OCI-LY7 (cell line): ENCODE results near the gene TNN. TPM values are rescaled to one million over a fixed set of nuclear protein-coding genes. Genes with fewer than 3 reads are reported as not detected.

ENCODE experiments used
- BruUV-seq: library from RNA; stranded (reverse); fragments of 400-500 nt; replicated peaks from 2 replicates; lab custom pipeline; 2021; lab: Mats Ljungman, UMichigan
- CTCF ChIA-PET: fragments of 300-600 bp; sonication (Branson Sonifier 250); formaldehyde crosslinking; loops from one replicate; lab custom pipeline; 2022; ENCODE audit warnings: antibody characterized with exemption; ENCODE audit not compliant: unreplicated experiment; lab: Charles Lee
- POLR2A ChIA-PET: fragments of 300-600 bp; sonication (Branson Sonifier 250); formaldehyde crosslinking; loops from one replicate; lab custom pipeline; 2022; ENCODE audit warnings: antibody characterized with exemption; lab: Charles Lee
- DNase-seq: peaks from one replicate; pipeline ENCODE4 v3.0.0-alpha.2; 2015; ENCODE audit warnings: low spot score
- H2AFZ ChIP-seq: fragments of 200-600 bp; sonication (generic), shearing (Covaris generic); 2 replicates; pipeline ENCODE4 v1.6.1; 2014; ENCODE audit warnings: mild to moderate bottlenecking, antibody characterized with exemption, low read length, moderate library complexity
- H3K27ac ChIP-seq: fragments of 200-600 bp; sonication (generic); 2 replicates; pipeline ENCODE4 v1.5.1; 2014; ENCODE audit warnings: mixed run types, low read depth, mild to moderate bottlenecking, moderate library complexity, low read length, inconsistent platforms; ENCODE audit not compliant: poor library complexity, severe bottlenecking
- H3K36me3 ChIP-seq: fragments of 200-600 bp; sonication (generic); 2 replicates; pipeline ENCODE4 v1.6.1; 2014; ENCODE audit warnings: mild to moderate bottlenecking, antibody characterized with exemption, low read length, moderate library complexity, mixed read lengths; ENCODE audit not compliant: insufficient read depth
- H3K4me1 ChIP-seq: fragments of 200-600 bp; sonication (generic); 2 replicates; pipeline ENCODE4 v1.5.1; 2014; ENCODE audit warnings: mild to moderate bottlenecking, low read length; ENCODE audit not compliant: insufficient read depth, poor library complexity, severe bottlenecking
- H3K4me2 ChIP-seq: fragments of 200-600 bp; sonication (generic); 2 replicates; pipeline ENCODE4 v1.6.1; 2014; ENCODE audit warnings: mild to moderate bottlenecking, low read length
- H3K4me3 ChIP-seq: fragments of 200-600 bp; sonication (generic); 2 replicates; pipeline ENCODE4 v1.5.1; 2014; ENCODE audit warnings: mild to moderate bottlenecking, low read depth, low read length; ENCODE audit not compliant: poor library complexity, severe bottlenecking
- H3K79me2 ChIP-seq: fragments of 200-600 bp; sonication (generic); 2 replicates; pipeline ENCODE4 v1.6.1; 2016; ENCODE audit warnings: low read depth, mild to moderate bottlenecking, low read length, moderate library complexity, mixed read lengths; ENCODE audit not compliant: insufficient read depth
- H3K9me2 ChIP-seq: fragments of 200-600 bp; sonication (generic); 2 replicates; pipeline ENCODE4 v1.6.1; 2016; ENCODE audit warnings: mild to moderate bottlenecking, low read length, mixed read lengths; ENCODE audit not compliant: insufficient read depth
- H3K9me3 ChIP-seq: fragments of 200-600 bp; sonication (generic); 2 replicates; pipeline ENCODE4 v1.6.1; 2014; ENCODE audit warnings: mild to moderate bottlenecking, mixed run types, low read length, mixed read lengths
- H4K20me1 ChIP-seq: fragments of 200-600 bp; sonication (generic); 2 replicates; pipeline ENCODE4 v1.6.1; 2014; ENCODE audit warnings: mild to moderate bottlenecking, antibody characterized with exemption, low read length, moderate library complexity, mixed read lengths; ENCODE audit not compliant: insufficient read depth
- CTCF ChIP-seq: fragments of 200-600 bp; sonication (generic); conservative IDR thresholded peaks from 2 replicates; pipeline ENCODE4 v1.5.1; 2014; ENCODE audit warnings: mild to moderate bottlenecking, antibody characterized with exemption, low read length, moderate library complexity, mixed read lengths
- EZH2phosphoT487 ChIP-seq: fragments of 200-600 bp; sonication (generic); IDR thresholded peaks from 2 replicates; pipeline ENCODE4 v1.6.1; 2018; ENCODE audit warnings: low read depth, borderline replicate concordance, mild to moderate bottlenecking, mixed run types, antibody characterized with exemption, low read length, moderate library complexity, mixed read lengths
- intact Hi-C: fragments of 100-400 bp; cut with micrococcal nuclease; formaldehyde crosslinking; loops from one replicate; pipeline ENCODE4 v1.10.0; 2022; ENCODE audit not compliant: unreplicated experiment
- total RNA-seq, 2 experiments: library from RNA; depleted of rRNA in 1 of 2; stranded (reverse); fragments of >200 nt in 1 of 2; shearing (Covaris generic) in 1 of 2; gene quantifications; 2 replicates each; pipeline ENCODE4 v1.2.3, GENCODE V29; 2014 to 2022

Gene TNN
- total RNA-seq, 2 experiments from 2014 or later, result not detected

- no peak for TF ChIP-seq EZH2phosphoT487
- TF ChIP-seq CTCF, result no peak
- Histone ChIP-seq H3K4me3 (no peak overlapping the region), H3K36me3 (no peaks in the 10 kb centered on the region), H3K27ac (no peak overlapping the region), H2AFZ (no peak overlapping the region), H3K4me1 (no peaks in the 10 kb centered on the region), H3K9me3 (no peaks in the 10 kb centered on the region), H3K9me2 (no peaks in the 10 kb centered on the region), H3K4me2 (no peak overlapping the region), H4K20me1 (no peaks in the 10 kb centered on the region), H3K79me2 (no peaks in the 10 kb centered on the region)
- BruUV-seq, result no TSS peak
- ChIA-PET POLR2A (interaction anchor here (1.2 kb wide), 1 partner anchor 8 kb away, joined by 3 read pairs; no protein-coding TSS in a partner anchor), CTCF (no interaction called here)
- DNase-seq, result no peak
- intact Hi-C loops, result no loop called here
These were observed 11.0 kb downstream of the TNN start for GRCh38 chr1:175078629-175079028.

GRCh38 chr1:175079338-175079737 is 11.7 kb downstream of the TNN start:
- H3K27ac ChIP-seq, result no peak overlapping the region

More at GRCh38 chr1:175079338-175079737, 11.7 kb downstream of the TNN start:
- no peak for TF ChIP-seq EZH2phosphoT487
- TF ChIP-seq CTCF, result no peak
- ChIA-PET POLR2A (no interaction called here), CTCF (no interaction called here)
- H3K79me2 ChIP-seq, result no peaks in the 10 kb centered on the region
- H3K36me3 ChIP-seq, result no peaks in the 10 kb centered on the region
- no TSS peak for BruUV-seq
- intact Hi-C loops, result no loop called here
- H3K4me1 ChIP-seq, result no peaks in the 10 kb centered on the region
- H3K4me3 ChIP-seq, result no peak overlapping the region
- no peak overlapping the region for H2AFZ ChIP-seq
- H3K9me3 ChIP-seq, result no peaks in the 10 kb centered on the region
- DNase-seq, result no peak
- no peaks in the 10 kb centered on the region for H3K9me2 ChIP-seq
- H3K4me2 ChIP-seq, result no peak overlapping the region
- H4K20me1 ChIP-seq, result no peaks in the 10 kb centered on the region
